ENCODE data around the gene PATJ.

PATJ gene

DNA sequence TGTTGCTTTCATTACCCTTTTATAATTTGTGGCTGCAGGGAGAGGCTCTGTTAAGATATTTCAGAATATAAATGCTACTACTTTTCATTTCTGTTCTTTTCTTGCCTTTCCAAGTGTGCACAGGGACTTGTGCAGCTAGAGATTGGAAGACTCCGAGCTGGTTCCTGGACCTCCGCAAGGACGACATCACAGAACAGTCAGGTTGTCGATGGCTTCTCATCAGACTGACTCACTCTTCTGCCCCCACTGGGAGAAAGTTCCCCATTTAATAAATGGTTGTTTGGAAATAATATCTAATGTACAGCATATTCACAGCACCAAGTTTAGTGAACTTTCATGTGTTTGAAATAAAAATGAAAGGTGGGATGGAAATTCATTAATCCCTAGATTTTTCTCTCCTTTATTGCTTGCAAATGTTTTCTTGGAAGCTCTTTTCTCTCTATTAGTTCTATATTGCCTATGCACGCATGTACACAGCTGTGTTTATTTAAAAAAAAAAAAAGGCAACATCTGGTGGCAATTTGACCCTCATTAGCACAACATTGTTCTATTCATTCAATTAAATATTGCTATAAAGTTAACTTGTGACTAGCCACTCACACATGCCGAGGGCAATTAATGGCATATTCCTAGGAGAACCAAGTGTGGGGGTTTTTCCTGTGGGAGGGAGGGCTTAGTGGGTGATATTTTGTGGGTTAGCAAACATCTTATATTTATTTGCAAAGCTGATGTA lies 374.9 kb downstream of the PATJ start:
- TF ChIP-seq, protein P1, sequence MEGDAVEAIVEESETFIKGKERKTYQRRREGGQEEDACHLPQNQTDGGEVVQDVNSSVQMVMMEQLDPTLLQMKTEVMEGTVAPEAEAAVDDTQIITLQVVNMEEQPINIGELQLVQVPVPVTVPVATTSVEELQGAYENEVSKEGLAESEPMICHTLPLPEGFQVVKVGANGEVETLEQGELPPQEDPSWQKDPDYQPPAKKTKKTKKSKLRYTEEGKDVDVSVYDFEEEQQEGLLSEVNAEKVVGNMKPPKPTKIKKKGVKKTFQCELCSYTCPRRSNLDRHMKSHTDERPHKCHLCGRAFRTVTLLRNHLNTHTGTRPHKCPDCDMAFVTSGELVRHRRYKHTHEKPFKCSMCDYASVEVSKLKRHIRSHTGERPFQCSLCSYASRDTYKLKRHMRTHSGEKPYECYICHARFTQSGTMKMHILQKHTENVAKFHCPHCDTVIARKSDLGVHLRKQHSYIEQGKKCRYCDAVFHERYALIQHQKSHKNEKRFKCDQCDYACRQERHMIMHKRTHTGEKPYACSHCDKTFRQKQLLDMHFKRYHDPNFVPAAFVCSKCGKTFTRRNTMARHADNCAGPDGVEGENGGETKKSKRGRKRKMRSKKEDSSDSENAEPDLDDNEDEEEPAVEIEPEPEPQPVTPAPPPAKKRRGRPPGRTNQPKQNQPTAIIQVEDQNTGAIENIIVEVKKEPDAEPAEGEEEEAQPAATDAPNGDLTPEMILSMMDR (IDR thresholded peaks at IDR 0.05; ENCODE audit: extremely low read depth, missing control alignments) = no peak
- no peak for DNase-seq (ENCODE audit: low spot score)

DNA sequence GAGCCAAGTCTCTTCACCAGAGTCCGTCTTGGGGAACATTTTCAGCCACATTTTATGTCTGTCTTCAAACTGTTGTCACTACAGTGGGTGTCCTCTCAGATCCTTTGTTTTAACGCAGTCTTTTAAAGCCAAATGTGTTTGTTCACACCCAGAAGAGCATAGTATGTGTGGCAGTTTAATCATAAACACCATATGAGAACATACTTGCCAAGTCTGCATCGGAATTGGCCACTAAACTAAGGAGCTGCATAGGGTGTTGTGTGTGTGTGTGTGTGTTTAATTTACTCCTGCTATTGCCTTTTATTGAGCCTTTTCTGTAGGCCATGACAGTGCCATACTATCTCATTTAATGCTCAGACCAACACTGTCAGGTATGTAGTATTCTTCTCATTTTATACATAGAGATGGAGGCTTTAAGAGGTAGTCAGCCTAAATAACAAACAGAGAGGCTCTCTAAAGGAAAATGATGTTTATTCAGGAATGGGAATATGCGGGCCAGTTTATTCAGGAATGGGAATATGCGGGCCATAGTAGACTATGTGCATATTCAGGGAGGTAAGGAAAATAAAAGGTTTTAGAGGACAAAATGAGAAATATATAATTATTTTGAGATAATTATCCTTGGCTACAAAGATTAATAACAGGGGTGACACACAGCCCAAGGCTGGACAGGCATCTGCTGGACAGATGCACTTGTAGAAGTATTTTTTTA lies 384.5 kb downstream of the PATJ start:
- no peak for DNase-seq (ENCODE audit: low spot score)
- TF ChIP-seq, protein P1 (IDR thresholded peaks at IDR 0.05; ENCODE audit: extremely low read depth, missing control alignments) = no peak

DNA sequence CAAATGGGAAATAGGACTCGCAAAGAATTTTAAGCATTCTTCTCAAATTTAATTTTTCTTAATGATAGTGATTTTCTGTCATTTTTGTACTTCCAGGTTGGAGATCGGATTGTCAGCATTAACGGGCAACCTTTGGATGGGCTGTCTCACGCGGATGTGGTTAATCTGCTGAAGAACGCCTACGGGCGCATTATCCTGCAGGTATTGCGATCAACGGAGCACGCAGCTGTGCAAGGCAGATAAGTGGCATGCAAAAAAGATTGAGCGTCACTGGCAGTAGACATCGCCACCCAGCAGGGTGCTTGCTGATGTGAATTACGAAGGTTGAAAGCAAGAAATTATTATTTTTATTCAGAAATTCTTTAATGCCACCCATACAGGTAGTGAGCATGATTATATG lies 386.5 kb downstream of the PATJ start:
- DNase-seq (ENCODE audit: low spot score) = no peak
- TF ChIP-seq, protein P1 (IDR thresholded peaks at IDR 0.05; ENCODE audit: extremely low read depth, missing control alignments) = no peak

DNA sequence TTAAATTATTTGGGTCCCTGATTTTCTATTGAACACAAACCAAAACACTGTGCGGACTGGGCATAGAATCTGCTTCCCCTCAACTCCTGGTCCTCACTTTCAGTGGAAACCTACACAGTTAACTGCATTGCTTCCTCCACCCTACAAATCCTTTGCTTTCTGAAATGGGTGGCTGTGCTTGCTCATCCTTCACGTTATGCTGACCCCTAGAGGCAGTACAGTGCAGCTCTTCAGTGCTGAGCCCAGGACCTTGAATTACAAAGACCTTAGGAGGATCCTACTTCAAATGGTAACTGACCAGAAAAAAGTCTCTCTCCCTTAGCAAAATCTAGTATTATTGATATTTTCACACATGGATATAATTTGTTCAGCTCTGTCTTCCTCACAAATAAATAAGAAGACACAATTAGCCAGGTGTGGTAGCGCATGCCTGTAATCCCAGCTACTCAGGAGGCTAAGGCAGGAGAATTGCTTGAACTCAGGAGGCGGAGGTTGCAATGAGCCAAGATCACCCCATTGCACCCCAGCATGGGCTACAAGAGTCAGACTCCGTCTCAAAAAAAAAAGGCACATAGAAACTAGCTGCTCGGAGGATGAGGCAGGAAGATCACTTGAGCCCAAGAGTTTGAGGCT lies 388.9 kb downstream of the PATJ start:
- TF ChIP-seq, protein P1 (IDR thresholded peaks at IDR 0.05; ENCODE audit: extremely low read depth, missing control alignments) = peak; percentile 91
- peak; percentile 69 for DNase-seq (ENCODE audit: low spot score)

DNA sequence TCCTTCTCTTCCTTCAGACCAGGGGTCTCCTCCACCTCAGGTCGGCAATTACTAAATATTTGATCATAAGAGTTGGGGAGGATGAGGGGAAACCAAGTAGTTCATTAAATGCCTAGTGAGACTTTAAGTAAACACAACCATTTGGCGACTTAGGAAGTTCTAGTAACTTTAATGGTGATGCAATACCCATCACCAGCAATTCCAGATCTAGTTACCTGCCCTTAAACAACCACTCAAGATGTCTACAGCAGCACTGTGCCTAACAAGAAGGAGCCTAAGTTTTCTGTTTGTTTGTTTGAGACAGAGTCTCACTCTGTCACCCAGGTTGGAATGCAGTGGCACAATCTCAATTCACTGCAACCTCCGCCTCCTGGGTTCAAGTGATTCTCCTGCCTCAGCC lies 395.7 kb downstream of the PATJ start:
- TF ChIP-seq, protein P1 (IDR thresholded peaks at IDR 0.05; ENCODE audit: extremely low read depth, missing control alignments) = no peak

DNA sequence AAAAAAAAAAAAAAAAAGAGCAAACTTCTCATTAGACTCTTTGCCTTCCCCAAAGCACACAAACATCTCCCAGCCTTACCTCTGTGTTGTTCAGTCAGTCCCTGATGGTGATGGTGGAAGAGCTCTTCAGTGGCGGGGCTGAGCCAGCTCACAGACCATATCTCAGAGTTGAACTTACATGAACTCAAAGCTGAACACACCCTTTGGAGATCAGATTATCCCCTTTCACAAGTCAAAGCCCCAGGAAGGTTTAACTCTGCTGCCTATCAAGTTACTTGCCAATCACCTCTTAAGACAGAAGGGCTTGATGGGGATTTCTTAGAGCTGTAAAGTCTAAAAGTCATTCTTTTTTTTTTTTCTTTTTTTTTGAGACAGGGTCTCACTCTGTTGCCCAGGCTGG lies 397.1 kb downstream of the PATJ start:
- no peak for DNase-seq (ENCODE audit: low spot score)
- TF ChIP-seq, protein P1 (IDR thresholded peaks at IDR 0.05; ENCODE audit: extremely low read depth, missing control alignments) = no peak

More for the DNA sequence above, 395.7 kb downstream of the PATJ start:
- DNase-seq (ENCODE audit: low spot score) = no peak

DNA sequence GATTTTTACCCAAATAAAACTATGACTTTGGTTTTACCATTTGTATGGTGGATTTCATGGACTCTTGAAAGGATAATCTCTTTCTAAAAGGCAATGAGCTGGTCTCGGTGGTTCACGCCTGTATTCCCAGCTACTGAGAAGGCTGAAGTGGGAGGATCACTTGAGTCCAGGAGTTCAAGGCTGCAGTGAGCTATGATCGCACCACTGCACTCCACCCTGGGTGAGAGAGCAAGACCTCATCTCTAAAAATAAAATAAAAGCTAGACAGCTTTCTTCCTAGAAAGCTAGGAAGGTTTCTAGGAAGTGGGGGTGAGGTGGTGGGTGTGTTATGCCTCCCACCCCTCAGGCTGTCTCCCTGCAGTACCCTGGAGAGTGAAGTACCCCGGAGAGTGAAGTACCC lies 398.4 kb downstream of the PATJ start:
- TF ChIP-seq, protein P1 (IDR thresholded peaks at IDR 0.05; ENCODE audit: extremely low read depth, missing control alignments) = no peak
- DNase-seq (ENCODE audit: low spot score) = no peak

Data from GM20000 (cell line).